HepG2 (cell line): ENCODE measurements around the gene COLGALT1. TPM values are rescaled to one million over a fixed set of nuclear protein-coding genes. Genes with fewer than 3 reads are reported as not detected.

Experiments used
- KIAA2018 ChIP-seq: sonication (generic); formaldehyde crosslinking; IDR thresholded peaks from 2 replicates; pipeline ENCODE4 v1.5.0; 2020; ENCODE audit warnings: mild to moderate bottlenecking, missing genetic modification reagents, borderline replicate concordance
- NCOR1 ChIP-seq: fragments of 200-600 bp; sonication (generic); IDR thresholded peaks from 2 replicates; pipeline ENCODE4 v1.7.0; 2017; ENCODE audit warnings: antibody characterized with exemption, low read length, borderline replicate concordance
- NPAS2 ChIP-seq: sonication (generic); formaldehyde crosslinking; IDR thresholded peaks from 2 replicates; pipeline ENCODE4 v1.8.0; 2022; ENCODE audit warnings: mild to moderate bottlenecking, missing genetic modification reagents, borderline replicate concordance
- POGZ ChIP-seq: sonication (generic); formaldehyde crosslinking; IDR thresholded peaks from 2 replicates; pipeline ENCODE4 v1.4.0; 2020; ENCODE audit warnings: mild to moderate bottlenecking, missing genetic modification reagents
- TBX2 ChIP-seq: sonication (generic); formaldehyde crosslinking; IDR thresholded peaks from 2 replicates; pipeline ENCODE4 v1.5.0; 2020; ENCODE audit warnings: missing genetic modification reagents, mild to moderate bottlenecking, borderline replicate concordance
- polyA plus RNA-seq, 8 experiments: library from polyadenylated mRNA; depleted of rRNA in 3 of 8; stranded (reverse) in 7 of 8; unstranded in 1 of 8; fragments of >200 nt; fragmentation: Illumina TruSeq in 4 of 8; extraction: Trizol in 4 of 8; gene quantifications; 2 replicates each; pipeline versions ENCODE4 v1.2.1 to v1.2.3, GENCODE V29; 2011 to 2016; ENCODE audit warnings: low read depth in 4 of 8, missing spikeins in 1 of 8, mixed read lengths in 1 of 8; ENCODE audit not compliant: insufficient read depth in 1 of 8
- total RNA-seq, 5 experiments: library from RNA; depleted of rRNA; stranded (reverse); fragments of >200 nt; fragmentation: Illumina TruSeq; extraction: Trizol; gene quantifications; 2 replicates each; pipeline ENCODE4 v1.2.3, GENCODE V29; 2016; ENCODE audit warnings: low read depth in 1 of 5

Gene COLGALT1
- total and polyA plus RNA-seq, 2 of the 13 experiments (the other 11 are each of a cell fraction or from before 2014, with no cell fraction given): 58.0 to 211 TPM

GRCh38 chr19:17536955-17537354 lies 18.5 kb upstream of the COLGALT1 start (continued):
- TF ChIP-seq KIAA2018 (CRISPR knock-in tag) (no peak), TBX2 (CRISPR knock-in tag) (no peak), POGZ (CRISPR knock-in tag) (no peak), NPAS2 (no peak), NCOR1 (no peak)
